22Rv1 (cell line): Measurements from ENCODE around the gene SLC15A4.

ENCODE experiments used
- CTCF ChIP-seq: fragments of 450-650 bp; IDR thresholded peaks from 2 replicates; pipeline ENCODE4 v1.5.1; 2017; ENCODE audit warnings: mild to moderate bottlenecking
- ZFX ChIP-seq: fragments of 450-650 bp; IDR thresholded peaks from 2 replicates; pipeline ENCODE4 v1.6.1; 2017; ENCODE audit warnings: antibody characterized with exemption, borderline replicate concordance

DNA sequence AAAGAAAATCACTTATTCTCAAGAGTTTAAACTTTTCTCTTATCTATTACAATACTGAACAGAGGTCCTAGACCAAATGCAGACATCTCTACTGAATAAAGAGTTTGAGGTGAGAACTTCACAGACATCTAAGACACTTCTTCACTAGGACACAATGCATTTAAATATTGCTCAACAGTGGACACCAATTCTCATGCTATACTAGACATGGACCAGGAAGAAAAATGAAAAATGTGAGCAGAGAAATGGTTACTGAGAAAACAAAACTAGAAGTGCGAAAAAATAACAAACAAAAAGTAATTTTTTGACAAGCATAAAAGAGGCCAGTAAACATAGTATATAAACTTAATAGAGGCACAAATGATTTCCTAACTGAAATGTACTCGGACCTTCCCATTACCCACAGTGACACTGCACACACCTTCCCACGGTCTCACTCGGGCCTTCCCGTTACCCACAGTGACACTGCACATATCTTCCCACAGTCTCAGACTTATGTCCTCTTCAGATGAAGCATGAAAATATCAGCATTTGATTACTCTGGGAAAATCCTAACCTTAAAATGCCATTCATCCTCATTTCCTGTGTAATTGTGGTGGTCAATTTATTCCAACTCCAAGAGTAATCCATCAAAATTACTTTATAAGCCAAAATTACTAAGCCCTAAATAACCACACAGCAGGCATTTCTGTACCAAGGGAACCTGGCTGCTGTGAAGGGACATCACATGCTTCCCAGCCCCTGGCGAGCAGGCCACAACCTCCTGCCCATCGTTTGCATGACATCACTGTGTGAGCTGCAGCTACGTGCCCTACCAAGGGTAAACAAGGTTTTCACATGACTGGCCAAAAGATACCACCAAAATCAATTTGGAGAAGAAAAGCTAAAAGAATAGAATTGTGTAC, 6.4 kb downstream of the SLC15A4 start:
- TF ChIP-seq CTCF (no peak), ZFX (no peak)
